ENCODE results near the gene AIG1. TPM values are rescaled to one million over a fixed set of nuclear protein-coding genes. Genes with fewer than 3 reads are reported as not detected.

Gene AIG1
- total and polyA plus RNA-seq, 2 donors (not counting 1 experiment from before 2014, with no cell fraction given): 40.6 to 42.2 TPM

DNA sequence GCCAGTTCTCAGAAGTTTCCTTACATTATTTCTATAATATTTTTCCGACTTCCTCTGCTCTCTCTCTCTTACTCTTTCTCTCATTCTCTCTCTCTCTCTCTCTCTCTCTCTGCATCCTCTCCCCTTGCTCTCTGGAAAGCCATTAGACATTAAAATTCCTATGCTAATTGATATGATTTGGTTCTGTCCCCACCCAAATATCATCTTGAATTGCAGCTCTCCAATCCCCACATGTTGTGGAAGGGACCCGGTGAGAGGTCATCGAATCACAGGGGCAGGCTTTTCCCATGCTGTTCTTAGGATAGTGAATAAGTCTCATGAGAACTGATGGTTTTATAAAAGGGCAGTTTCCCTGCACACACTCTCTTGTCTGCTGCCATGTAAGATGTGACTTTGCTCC is 315.7 kb downstream of the AIG1 start:
- no peak overlapping the region for H3K9ac ChIP-seq (ENCODE audit: insufficient read depth, low read length)
- H2AFZ ChIP-seq (ENCODE audit: low read length): no peak overlapping the region
- H3K4me1 ChIP-seq (ENCODE audit: control insufficient read depth, extremely low read depth, insufficient read depth, low read length): no peaks in the 10 kb centered on the region
- no peaks in the 10 kb centered on the region for H3K36me3 ChIP-seq (ENCODE audit: control insufficient read depth, insufficient read depth, low read length)
- no peak for DNase-seq (ENCODE audit: low read depth in 2 of 2)
- no peak overlapping the region for H3K27ac ChIP-seq (ENCODE audit: insufficient read depth, low read length)
- H3K27me3 ChIP-seq (ENCODE audit: control insufficient read depth, insufficient read depth, low read length): peaks cover 6% of the 10 kb centered on the region
- H3K9me3 ChIP-seq (ENCODE audit: control insufficient read depth, insufficient read depth, low read depth, low read length): no peaks in the 10 kb centered on the region
- no peak overlapping the region for H3K4me2 ChIP-seq (ENCODE audit: extremely low read depth, insufficient read depth, low read length)
- TF ChIP-seq, protein P1, sequence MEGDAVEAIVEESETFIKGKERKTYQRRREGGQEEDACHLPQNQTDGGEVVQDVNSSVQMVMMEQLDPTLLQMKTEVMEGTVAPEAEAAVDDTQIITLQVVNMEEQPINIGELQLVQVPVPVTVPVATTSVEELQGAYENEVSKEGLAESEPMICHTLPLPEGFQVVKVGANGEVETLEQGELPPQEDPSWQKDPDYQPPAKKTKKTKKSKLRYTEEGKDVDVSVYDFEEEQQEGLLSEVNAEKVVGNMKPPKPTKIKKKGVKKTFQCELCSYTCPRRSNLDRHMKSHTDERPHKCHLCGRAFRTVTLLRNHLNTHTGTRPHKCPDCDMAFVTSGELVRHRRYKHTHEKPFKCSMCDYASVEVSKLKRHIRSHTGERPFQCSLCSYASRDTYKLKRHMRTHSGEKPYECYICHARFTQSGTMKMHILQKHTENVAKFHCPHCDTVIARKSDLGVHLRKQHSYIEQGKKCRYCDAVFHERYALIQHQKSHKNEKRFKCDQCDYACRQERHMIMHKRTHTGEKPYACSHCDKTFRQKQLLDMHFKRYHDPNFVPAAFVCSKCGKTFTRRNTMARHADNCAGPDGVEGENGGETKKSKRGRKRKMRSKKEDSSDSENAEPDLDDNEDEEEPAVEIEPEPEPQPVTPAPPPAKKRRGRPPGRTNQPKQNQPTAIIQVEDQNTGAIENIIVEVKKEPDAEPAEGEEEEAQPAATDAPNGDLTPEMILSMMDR (conservative IDR thresholded peaks at IDR 0.05 in 1 of 2, IDR thresholded peaks at IDR 0.05 in 1 of 2; ENCODE audit: low read depth in 1 of 2, low read length in 2 of 2): no peak
- TF ChIP-seq EZH2 (IDR thresholded peaks at IDR 0.05; ENCODE audit: low read length, missing control alignments): no peak
- H3K4me3 ChIP-seq (replicated peaks in 1 of 4; ENCODE audit: control extremely low read depth in 1 of 4, insufficient read depth in 1 of 4, low read depth in 3 of 4, low read length in 4 of 4): no peak overlapping the region
- no peaks in the 10 kb centered on the region for H4K20me1 ChIP-seq (ENCODE audit: control insufficient read depth, extremely low read depth, insufficient read depth, low read length)
- H3K79me2 ChIP-seq (ENCODE audit: control insufficient read depth, insufficient read depth, low read length): no peaks in the 10 kb centered on the region

DNA sequence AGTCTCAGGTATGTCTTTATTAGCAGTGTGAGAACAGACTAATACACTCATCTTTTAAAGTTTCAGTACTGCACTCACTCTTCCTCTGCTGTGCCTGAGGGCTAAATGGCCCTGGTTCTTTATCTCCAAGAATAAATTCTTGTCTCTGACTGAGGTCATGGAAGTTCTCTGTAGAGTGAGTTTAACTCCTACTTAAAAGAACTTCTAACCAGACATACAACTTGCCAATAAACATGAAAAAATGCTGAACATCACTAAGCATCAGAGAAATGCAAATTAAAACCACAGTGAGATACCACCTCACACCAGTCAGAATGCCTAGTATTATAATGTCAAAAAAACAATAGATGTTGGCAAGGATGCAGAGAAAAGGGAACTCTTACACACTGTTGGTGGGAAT is 316.2 kb downstream of the AIG1 start:
- no peaks in the 10 kb centered on the region for H3K4me1 ChIP-seq (ENCODE audit: control insufficient read depth, extremely low read depth, insufficient read depth, low read length)
- no peaks in the 10 kb centered on the region for H3K36me3 ChIP-seq (ENCODE audit: control insufficient read depth, insufficient read depth, low read length)
- H3K27ac ChIP-seq (ENCODE audit: insufficient read depth, low read length): no peak overlapping the region
- no peak overlapping the region for H3K4me3 ChIP-seq (replicated peaks in 1 of 4; ENCODE audit: control extremely low read depth in 1 of 4, insufficient read depth in 1 of 4, low read depth in 3 of 4, low read length in 4 of 4)
- no peaks in the 10 kb centered on the region for H3K79me2 ChIP-seq (ENCODE audit: control insufficient read depth, insufficient read depth, low read length)
- TF ChIP-seq, protein P1 (conservative IDR thresholded peaks at IDR 0.05 in 1 of 2, IDR thresholded peaks at IDR 0.05 in 1 of 2; ENCODE audit: low read depth in 1 of 2, low read length in 2 of 2): no peak
- TF ChIP-seq EZH2 (IDR thresholded peaks at IDR 0.05; ENCODE audit: low read length, missing control alignments): no peak
- peaks cover 6% of the 10 kb centered on the region for H3K27me3 ChIP-seq (ENCODE audit: control insufficient read depth, insufficient read depth, low read length)
- H3K4me2 ChIP-seq (ENCODE audit: extremely low read depth, insufficient read depth, low read length): no peak overlapping the region
- no peaks in the 10 kb centered on the region for H3K9me3 ChIP-seq (ENCODE audit: control insufficient read depth, insufficient read depth, low read depth, low read length)
- no peak overlapping the region for H2AFZ ChIP-seq (ENCODE audit: low read length)
- no peaks in the 10 kb centered on the region for H4K20me1 ChIP-seq (ENCODE audit: control insufficient read depth, extremely low read depth, insufficient read depth, low read length)
- DNase-seq (ENCODE audit: low read depth in 2 of 2): peak in 1 of 2 donors; percentile 66
- H3K9ac ChIP-seq (ENCODE audit: insufficient read depth, low read length): no peak overlapping the region

DNA sequence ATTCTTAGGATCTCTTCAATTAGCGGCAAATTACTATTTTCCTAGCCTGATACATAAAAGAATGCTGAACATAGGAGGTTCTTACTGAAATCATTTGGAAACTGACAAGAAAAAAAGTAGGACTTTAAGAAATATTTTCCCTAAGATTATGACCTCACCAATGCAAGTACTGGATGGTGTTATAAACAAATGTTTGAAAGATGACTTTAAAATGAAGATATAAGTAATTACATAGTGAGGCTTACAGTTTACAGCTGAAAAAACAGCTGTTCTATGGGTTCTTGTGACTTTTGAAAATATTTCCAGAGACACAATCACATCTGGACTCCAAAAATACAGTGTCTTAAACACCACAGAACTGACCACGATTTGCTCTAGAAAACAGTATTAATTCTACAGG is 324.9 kb downstream of the AIG1 start:
- no peaks in the 10 kb centered on the region for H4K20me1 ChIP-seq (ENCODE audit: control insufficient read depth, extremely low read depth, insufficient read depth, low read length)
- H3K4me2 ChIP-seq (ENCODE audit: extremely low read depth, insufficient read depth, low read length): no peak overlapping the region
- H3K9ac ChIP-seq (ENCODE audit: insufficient read depth, low read length): no peak overlapping the region
- DNase-seq (ENCODE audit: low read depth in 2 of 2): no peak
- TF ChIP-seq, protein P1 (conservative IDR thresholded peaks at IDR 0.05 in 1 of 2, IDR thresholded peaks at IDR 0.05 in 1 of 2; ENCODE audit: low read depth in 1 of 2, low read length in 2 of 2): no peak
- TF ChIP-seq EZH2 (IDR thresholded peaks at IDR 0.05; ENCODE audit: low read length, missing control alignments): no peak
- H3K36me3 ChIP-seq (ENCODE audit: control insufficient read depth, insufficient read depth, low read length): no peaks in the 10 kb centered on the region
- no peak overlapping the region for H3K4me3 ChIP-seq (replicated peaks in 1 of 4; ENCODE audit: control extremely low read depth in 1 of 4, insufficient read depth in 1 of 4, low read depth in 3 of 4, low read length in 4 of 4)
- peaks cover 3% of the 10 kb centered on the region for H3K27me3 ChIP-seq (ENCODE audit: control insufficient read depth, insufficient read depth, low read length)
- no peak overlapping the region for H3K27ac ChIP-seq (ENCODE audit: insufficient read depth, low read length)
- H3K9me3 ChIP-seq (ENCODE audit: control insufficient read depth, insufficient read depth, low read depth, low read length): no peaks in the 10 kb centered on the region
- H2AFZ ChIP-seq (ENCODE audit: low read length): no peak overlapping the region
- no peaks in the 10 kb centered on the region for H3K4me1 ChIP-seq (ENCODE audit: control insufficient read depth, extremely low read depth, insufficient read depth, low read length)
- no peaks in the 10 kb centered on the region for H3K79me2 ChIP-seq (ENCODE audit: control insufficient read depth, insufficient read depth, low read length)
